Neural progenitor cell (in vitro differentiated cells): Measurements from ENCODE around the gene ZNF57.

Experiments
- EZH2phosphoT487 ChIP-seq: fragments of 200-600 bp; sonication (generic); IDR thresholded peaks from 2 replicates; pipeline ENCODE4 v1.6.1; 2017; ENCODE audit warnings: antibody characterized with exemption
- TF ChIP-seq, protein P1 (sequence below): fragments of 200-600 bp; sonication (generic); IDR thresholded peaks from 2 replicates; pipeline ENCODE4 v1.5.1; 2017; ENCODE audit warnings: antibody characterized with exemption, mild to moderate bottlenecking

DNA sequence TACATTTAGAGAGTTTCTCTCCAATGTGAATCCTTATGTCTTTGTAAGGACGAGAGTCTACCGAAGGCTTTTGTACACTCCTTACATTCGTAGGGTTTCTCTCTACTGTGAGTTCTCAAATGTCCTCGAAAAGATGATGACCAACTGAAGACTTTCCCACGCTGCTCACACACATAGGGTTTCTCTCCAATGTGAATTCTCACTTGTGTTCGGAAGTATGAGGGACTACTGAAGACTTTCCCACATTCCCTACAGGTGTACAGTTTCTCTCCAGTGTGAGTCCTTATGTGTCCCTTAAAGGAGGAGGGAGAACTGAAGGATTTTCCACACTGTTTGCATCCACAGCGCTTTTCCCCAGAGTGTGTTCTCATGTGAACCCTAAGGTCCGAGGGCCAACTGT, 4.0 kb upstream of the ZNF57 start:
- TF ChIP-seq, protein P1, sequence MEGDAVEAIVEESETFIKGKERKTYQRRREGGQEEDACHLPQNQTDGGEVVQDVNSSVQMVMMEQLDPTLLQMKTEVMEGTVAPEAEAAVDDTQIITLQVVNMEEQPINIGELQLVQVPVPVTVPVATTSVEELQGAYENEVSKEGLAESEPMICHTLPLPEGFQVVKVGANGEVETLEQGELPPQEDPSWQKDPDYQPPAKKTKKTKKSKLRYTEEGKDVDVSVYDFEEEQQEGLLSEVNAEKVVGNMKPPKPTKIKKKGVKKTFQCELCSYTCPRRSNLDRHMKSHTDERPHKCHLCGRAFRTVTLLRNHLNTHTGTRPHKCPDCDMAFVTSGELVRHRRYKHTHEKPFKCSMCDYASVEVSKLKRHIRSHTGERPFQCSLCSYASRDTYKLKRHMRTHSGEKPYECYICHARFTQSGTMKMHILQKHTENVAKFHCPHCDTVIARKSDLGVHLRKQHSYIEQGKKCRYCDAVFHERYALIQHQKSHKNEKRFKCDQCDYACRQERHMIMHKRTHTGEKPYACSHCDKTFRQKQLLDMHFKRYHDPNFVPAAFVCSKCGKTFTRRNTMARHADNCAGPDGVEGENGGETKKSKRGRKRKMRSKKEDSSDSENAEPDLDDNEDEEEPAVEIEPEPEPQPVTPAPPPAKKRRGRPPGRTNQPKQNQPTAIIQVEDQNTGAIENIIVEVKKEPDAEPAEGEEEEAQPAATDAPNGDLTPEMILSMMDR, result no peak
- TF ChIP-seq EZH2phosphoT487, result no peak
